ENCODE measurements around the gene TOX2. TPM values are rescaled to one million over a fixed set of nuclear protein-coding genes. Genes with fewer than 3 reads are reported as not detected.

The TOX2 gene
- total RNA-seq, 1 experiment from 2014 or later, result 1.8 TPM

DNA sequence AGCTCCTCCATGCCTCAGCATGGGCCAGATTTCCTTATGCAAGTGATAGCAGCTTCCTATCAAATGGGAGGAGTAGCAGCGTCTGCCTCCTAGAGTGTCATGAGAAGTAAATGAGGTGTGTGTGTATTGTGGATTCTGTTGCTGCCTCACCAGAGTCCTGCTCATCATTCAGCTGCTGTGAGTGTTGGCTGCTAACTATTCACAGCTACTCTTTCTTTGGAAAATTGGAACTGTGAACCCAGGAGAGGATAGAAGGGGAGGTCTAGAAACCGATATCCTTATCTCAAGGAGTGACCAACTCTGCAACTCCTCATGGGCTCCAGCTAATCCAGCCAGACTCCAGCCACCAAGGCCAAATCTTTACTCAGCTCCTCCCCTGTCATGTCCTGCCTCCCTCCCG is 63.3 kb downstream of the TOX2 start:
- H2AFZ ChIP-seq (ENCODE audit: low read length), result no peak overlapping the region
- no peak overlapping the region for H3K9ac ChIP-seq (ENCODE audit: low read length)

DNA sequence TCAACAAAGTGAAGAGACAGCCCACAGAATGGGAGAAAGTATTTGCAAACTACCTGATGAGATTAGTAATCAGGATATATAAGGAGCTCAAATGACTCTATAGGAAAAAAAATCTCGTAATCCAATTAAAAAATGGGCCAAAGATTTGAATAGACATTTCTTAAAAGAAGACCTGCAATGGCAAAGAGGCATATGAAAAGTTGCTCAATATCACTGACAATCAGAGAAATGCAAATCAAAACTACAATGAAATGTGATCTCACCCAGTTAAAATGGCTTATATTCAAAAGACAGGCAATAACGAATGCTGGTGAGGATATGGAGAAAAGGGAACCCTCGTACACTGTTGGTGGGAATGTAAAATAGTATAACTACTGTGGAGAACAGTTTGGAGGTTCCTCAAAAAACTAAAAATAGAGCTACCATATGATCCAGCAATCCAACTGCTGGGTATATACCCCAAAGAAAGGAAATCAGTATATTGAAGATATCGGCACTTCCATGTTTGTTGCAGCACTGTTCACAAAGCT is 65.0 kb downstream of the TOX2 start:
- H4K20me1 ChIP-seq (ENCODE audit: low read length), result no peaks in the 10 kb centered on the region
- H3K9ac ChIP-seq (ENCODE audit: low read length), result no peak overlapping the region
- BruUV-seq (replicated peaks), result no TSS peak
- H3K9me3 ChIP-seq (ENCODE audit: low read length), result no peaks in the 10 kb centered on the region
- H3K27me3 ChIP-seq (ENCODE audit: low read length), result no peaks in the 10 kb centered on the region
- TF ChIP-seq EZH2phosphoT487 (IDR thresholded peaks at IDR 0.05; ENCODE audit: borderline replicate concordance, low read length), result no peak
- TF ChIP-seq EZH2 (IDR thresholded peaks at IDR 0.05; ENCODE audit: low read length, unreplicated experiment), result no peak
- TF ChIP-seq, protein P1, sequence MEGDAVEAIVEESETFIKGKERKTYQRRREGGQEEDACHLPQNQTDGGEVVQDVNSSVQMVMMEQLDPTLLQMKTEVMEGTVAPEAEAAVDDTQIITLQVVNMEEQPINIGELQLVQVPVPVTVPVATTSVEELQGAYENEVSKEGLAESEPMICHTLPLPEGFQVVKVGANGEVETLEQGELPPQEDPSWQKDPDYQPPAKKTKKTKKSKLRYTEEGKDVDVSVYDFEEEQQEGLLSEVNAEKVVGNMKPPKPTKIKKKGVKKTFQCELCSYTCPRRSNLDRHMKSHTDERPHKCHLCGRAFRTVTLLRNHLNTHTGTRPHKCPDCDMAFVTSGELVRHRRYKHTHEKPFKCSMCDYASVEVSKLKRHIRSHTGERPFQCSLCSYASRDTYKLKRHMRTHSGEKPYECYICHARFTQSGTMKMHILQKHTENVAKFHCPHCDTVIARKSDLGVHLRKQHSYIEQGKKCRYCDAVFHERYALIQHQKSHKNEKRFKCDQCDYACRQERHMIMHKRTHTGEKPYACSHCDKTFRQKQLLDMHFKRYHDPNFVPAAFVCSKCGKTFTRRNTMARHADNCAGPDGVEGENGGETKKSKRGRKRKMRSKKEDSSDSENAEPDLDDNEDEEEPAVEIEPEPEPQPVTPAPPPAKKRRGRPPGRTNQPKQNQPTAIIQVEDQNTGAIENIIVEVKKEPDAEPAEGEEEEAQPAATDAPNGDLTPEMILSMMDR (conservative IDR thresholded peaks at IDR 0.05; ENCODE audit: low read depth, low read length), result no peak
- no peak overlapping the region for H3K4me3 ChIP-seq (ENCODE audit: low read length)
- no peak for ATAC-seq
- DNase-seq, result no peak
- H3K4me2 ChIP-seq (ENCODE audit: low read length), result no peak overlapping the region
- CTCF ChIA-PET, result no interaction called here
- no peak overlapping the region for H3K27ac ChIP-seq (ENCODE audit: low read length)
- H3K36me3 ChIP-seq (ENCODE audit: low read depth, low read length), result no peaks in the 10 kb centered on the region; the same call in 1 of the 2 replicates
- intact Hi-C loops (cut with micrococcal nuclease), result no loop called here
- H3K4me1 ChIP-seq (ENCODE audit: insufficient read depth, low read length), result peaks cover 11% of the 10 kb centered on the region
- no peaks in the 10 kb centered on the region for H3K79me2 ChIP-seq (ENCODE audit: low read length)
- POLR2A ChIA-PET (ENCODE audit: unreplicated experiment), result no interaction called here
- no peaks in the 10 kb centered on the region for H3F3A ChIP-seq (ENCODE audit: low read length, unreplicated experiment)
- H3K9me2 ChIP-seq (replicated peaks; ENCODE audit: low read length), result no peaks in the 10 kb centered on the region
- no peak overlapping the region for H2AFZ ChIP-seq (ENCODE audit: low read length)

More for the DNA sequence above, 63.3 kb downstream of the TOX2 start:
- no peaks in the 10 kb centered on the region for H3K9me3 ChIP-seq (ENCODE audit: low read length)
- ChIA-PET CTCF (interaction anchor here (0.6 kb wide), 2 partner anchors 132 to 138 kb away, joined by 4 to 6 read pairs; no protein-coding TSS in a partner anchor), POLR2A (ENCODE audit: unreplicated experiment) (no interaction called here)
- peaks cover 16% of the 10 kb centered on the region for H3K4me1 ChIP-seq (ENCODE audit: insufficient read depth, low read length)
- H3K79me2 ChIP-seq (ENCODE audit: low read length), result no peaks in the 10 kb centered on the region
- H3F3A ChIP-seq (ENCODE audit: low read length, unreplicated experiment), result no peaks in the 10 kb centered on the region
- H3K36me3 ChIP-seq (ENCODE audit: low read depth, low read length), result no peaks in the 10 kb centered on the region; the same call in 1 of the 2 replicates
- no peaks in the 10 kb centered on the region for H3K9me2 ChIP-seq (replicated peaks; ENCODE audit: low read length)
- TF ChIP-seq EZH2 (IDR thresholded peaks at IDR 0.05; ENCODE audit: low read length, unreplicated experiment) (no peak), EZH2phosphoT487 (IDR thresholded peaks at IDR 0.05; ENCODE audit: borderline replicate concordance, low read length) (no peak)
- TF ChIP-seq, protein P1 (conservative IDR thresholded peaks at IDR 0.05; ENCODE audit: low read depth, low read length), result no peak
- no peak overlapping the region for H3K27ac ChIP-seq (ENCODE audit: low read length)
- no peak for DNase-seq
- BruUV-seq (replicated peaks), result no TSS peak
- no peak overlapping the region for H3K4me2 ChIP-seq (ENCODE audit: low read length)
- intact Hi-C loops (cut with micrococcal nuclease), result no loop called here
- ATAC-seq, result no peak
- H3K27me3 ChIP-seq (ENCODE audit: low read length), result no peaks in the 10 kb centered on the region
- H4K20me1 ChIP-seq (ENCODE audit: low read length), result no peaks in the 10 kb centered on the region
- no peak overlapping the region for H3K4me3 ChIP-seq (ENCODE audit: low read length)

DNA sequence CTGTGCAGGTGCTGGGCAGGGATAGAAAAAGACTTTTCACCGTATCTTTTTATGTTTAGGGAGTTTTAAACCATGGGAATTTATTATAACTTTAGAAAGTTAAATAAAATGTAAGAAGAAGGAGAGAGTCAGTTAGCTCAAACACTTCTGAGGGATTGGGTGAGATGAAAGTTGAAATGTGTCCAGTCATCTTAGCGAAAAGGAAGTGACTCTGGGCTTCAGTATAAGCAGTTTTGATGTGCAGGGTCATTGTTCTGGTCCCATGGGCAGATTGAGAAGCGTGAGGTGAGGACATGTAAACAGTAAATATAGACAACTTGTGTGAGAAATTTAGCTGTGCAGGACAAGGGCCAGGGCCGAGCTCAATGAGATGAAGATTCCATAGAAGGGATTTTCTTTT is 66.9 kb downstream of the TOX2 start:
- Histone ChIP-seq H3K9me3 (ENCODE audit: low read length) (no peaks in the 10 kb centered on the region), H3K9me2 (replicated peaks; ENCODE audit: low read length) (no peaks in the 10 kb centered on the region), H4K20me1 (ENCODE audit: low read length) (no peaks in the 10 kb centered on the region), H2AFZ (ENCODE audit: low read length) (no peak overlapping the region), H3K4me1 (ENCODE audit: insufficient read depth, low read length) (no peaks in the 10 kb centered on the region), H3K27ac (ENCODE audit: low read length) (no peak overlapping the region), H3K27me3 (ENCODE audit: low read length) (no peaks in the 10 kb centered on the region), H3K79me2 (ENCODE audit: low read length) (no peaks in the 10 kb centered on the region), H3K36me3 (ENCODE audit: low read depth, low read length) (no peaks in the 10 kb centered on the region), H3F3A (ENCODE audit: low read length, unreplicated experiment) (no peaks in the 10 kb centered on the region), H3K4me2 (ENCODE audit: low read length) (no peak overlapping the region), H3K4me3 (ENCODE audit: low read length) (no peak overlapping the region), H3K9ac (ENCODE audit: low read length) (no peak overlapping the region)
- intact Hi-C loops (cut with micrococcal nuclease), result no loop called here
- TF ChIP-seq EZH2phosphoT487 (IDR thresholded peaks at IDR 0.05; ENCODE audit: borderline replicate concordance, low read length), result no peak
- ChIA-PET CTCF (no interaction called here), POLR2A (ENCODE audit: unreplicated experiment) (no interaction called here)
- ATAC-seq (no peak), DNase-seq (no peak)
- no TSS peak for BruUV-seq (replicated peaks)

Measured in PC-3 (cell line).